NCI-H524 treated with DMSO at 0.1 percent for 48 hours (cell line): ENCODE data around the gene SEMA5B.

Source experiments
- DNase-seq: peaks from one replicate; lab custom pipeline; 2025; lab: John Stamatoyannopoulos, UW

The SEMA5B gene

GRCh38 chr3:122942937-122943827 is 84.4 kb downstream of the SEMA5B start:
- DNase-seq = no peak

GRCh38 chr3:122942239-122942638 is 85.3 kb downstream of the SEMA5B start:
- no peak for DNase-seq

GRCh38 chr3:122941228-122942206 is 86.0 kb downstream of the SEMA5B start:
- DNase-seq = no peak

GRCh38 chr3:122940628-122941086 is 86.9 kb downstream of the SEMA5B start:
- no peak for DNase-seq

- DNase-seq = no peak
Observed at GRCh38 chr3:122938783-122939425, 88.7 kb downstream of the SEMA5B start.

GRCh38 chr3:122937745-122938144 is 89.8 kb downstream of the SEMA5B start:
- DNase-seq = no peak

- DNase-seq = no peak
Observed at GRCh38 chr3:122936986-122937385, 90.6 kb downstream of the SEMA5B start.

- no peak for DNase-seq
Observed at GRCh38 chr3:122936335-122936734, 91.2 kb downstream of the SEMA5B start.

GRCh38 chr3:122934251-122934650 is 93.3 kb downstream of the SEMA5B start:
- no peak for DNase-seq

- DNase-seq = no peak
Observed at GRCh38 chr3:122932251-122932967, 95.2 kb downstream of the SEMA5B start.

- no peak for DNase-seq
Observed at GRCh38 chr3:122931636-122932035, 95.9 kb downstream of the SEMA5B start.

- DNase-seq = no peak
Observed at GRCh38 chr3:122930063-122930997, 97.2 kb downstream of the SEMA5B start.

GRCh38 chr3:122929188-122930062 is 98.1 kb downstream of the SEMA5B start:
- DNase-seq = no peak

- DNase-seq = no peak
Observed at GRCh38 chr3:122928396-122929187, 99.0 kb downstream of the SEMA5B start.

GRCh38 chr3:122927726-122928125 is 99.8 kb downstream of the SEMA5B start:
- no peak for DNase-seq

GRCh38 chr3:122926811-122927210 is 100.8 kb downstream of the SEMA5B start:
- DNase-seq = no peak

GRCh38 chr3:122926322-122926721 is 101.2 kb downstream of the SEMA5B start:
- no peak for DNase-seq

- DNase-seq = no peak
Observed at GRCh38 chr3:122925756-122926155, 101.8 kb downstream of the SEMA5B start.
